NCI-H2196 treated with DMSO at 0.1 percent for 48 hours (cell line): ENCODE results near the gene DEFB126.
"Not testable (repeated sequence)": the region's sequence is repeated elsewhere in the genome, so short reads cannot be mapped to it uniquely, and the experiment has no call there.

ENCODE experiments used
- DNase-seq: peaks from one replicate; lab custom pipeline; 2025; ENCODE audit not compliant: unreplicated experiment; lab: John Stamatoyannopoulos, UW

The DEFB126 gene, protein sequence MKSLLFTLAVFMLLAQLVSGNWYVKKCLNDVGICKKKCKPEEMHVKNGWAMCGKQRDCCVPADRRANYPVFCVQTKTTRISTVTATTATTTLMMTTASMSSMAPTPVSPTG

GRCh38 chr20:142290-142689 lies at the start of gene DEFB126:
DEFB126 (plus strand) TSS chr20:142590; CDS start chr20:142629, 39 bp downstream.
- no peak for DNase-seq

GRCh38 chr20:93641-94040 lies 48.7 kb upstream of the DEFB126 start:
- DNase-seq = no peak

DNA sequence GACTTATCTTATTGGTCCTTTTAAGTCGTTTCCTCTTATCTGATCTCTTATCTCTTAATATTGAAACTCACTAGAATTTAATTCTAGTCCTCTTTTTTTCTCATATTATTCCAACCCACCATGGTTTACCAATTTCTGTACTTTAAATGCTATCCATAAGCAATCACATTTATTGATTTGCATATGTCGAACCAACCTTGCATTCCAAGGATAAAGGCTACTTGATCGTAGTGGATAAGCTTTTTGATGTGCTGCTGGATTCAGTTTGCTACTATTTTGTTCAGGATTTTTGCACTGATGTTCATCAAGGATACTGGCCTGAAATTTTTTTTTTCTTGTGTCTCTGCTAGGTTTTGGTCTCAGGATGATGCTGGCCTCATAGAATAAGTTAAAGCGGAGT lies 47.2 kb upstream of the DEFB126 start:
- DNase-seq = no peak

DNA sequence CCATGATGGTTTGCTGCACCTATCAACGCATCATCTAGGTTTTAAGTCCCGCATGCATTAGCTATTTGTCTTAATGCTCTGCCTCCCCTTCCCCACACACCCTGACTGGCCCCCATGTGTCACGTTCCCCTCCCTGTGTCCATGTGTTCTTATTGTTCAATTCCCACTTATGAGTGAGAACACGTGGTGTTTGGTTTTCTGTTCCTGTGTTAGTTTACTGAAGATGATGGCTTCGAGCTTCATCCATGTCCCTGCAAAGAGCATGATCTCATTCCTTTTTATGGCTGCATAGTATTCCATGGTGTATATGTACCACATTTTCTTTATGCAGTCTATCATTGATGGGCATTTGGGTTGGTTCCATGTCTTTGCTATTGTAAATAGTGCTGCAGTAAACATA lies 44.7 kb upstream of the DEFB126 start:
- DNase-seq = not testable (repeated sequence)

- no peak for DNase-seq
These were observed 40.4 kb upstream of the DEFB126 start for GRCh38 chr20:101975-102374.

- no peak for DNase-seq
These were observed 38.9 kb upstream of the DEFB126 start for GRCh38 chr20:103456-103855.

DNA sequence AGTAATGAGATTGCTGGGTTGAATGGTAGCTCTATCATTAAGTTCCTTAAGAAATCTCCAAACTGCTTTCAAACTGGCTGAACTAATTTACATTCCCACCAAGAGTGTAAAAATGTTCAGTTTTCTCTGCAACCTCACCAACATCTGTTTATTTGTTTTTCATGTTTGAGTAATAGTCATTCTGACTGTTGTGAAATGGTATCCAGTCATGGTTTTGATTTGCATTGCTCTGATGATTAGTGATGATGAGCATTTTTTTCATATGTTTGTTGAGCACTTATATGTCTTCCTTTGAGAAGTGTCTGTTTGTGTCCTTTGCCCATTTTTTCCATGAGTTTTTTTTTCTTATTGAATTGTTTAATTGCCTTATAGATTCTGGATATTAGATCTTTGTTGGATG lies 30.0 kb upstream of the DEFB126 start:
- DNase-seq = no peak

DNA sequence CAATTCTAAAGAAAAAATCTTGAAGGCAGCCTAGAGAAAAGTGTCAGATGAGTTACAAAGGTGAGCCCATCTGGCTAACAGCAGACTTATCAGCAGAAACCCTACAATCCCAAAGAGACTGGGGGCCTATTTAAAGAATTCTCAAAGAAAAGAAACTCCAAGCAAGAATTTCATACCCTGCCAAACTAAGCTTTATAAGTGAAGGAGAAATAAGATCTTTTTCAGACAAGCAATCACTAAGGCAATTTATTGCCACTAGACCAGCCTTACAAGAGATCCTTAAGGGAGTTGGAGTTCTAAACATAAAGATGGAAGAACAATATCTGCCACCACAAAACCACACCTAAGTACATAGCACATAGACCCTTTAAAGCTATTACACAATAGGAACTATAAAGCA lies 24.9 kb upstream of the DEFB126 start:
- no peak for DNase-seq

- DNase-seq = not testable (repeated sequence)
These were observed 12.5 kb upstream of the DEFB126 start for GRCh38 chr20:129786-130323.

DNA sequence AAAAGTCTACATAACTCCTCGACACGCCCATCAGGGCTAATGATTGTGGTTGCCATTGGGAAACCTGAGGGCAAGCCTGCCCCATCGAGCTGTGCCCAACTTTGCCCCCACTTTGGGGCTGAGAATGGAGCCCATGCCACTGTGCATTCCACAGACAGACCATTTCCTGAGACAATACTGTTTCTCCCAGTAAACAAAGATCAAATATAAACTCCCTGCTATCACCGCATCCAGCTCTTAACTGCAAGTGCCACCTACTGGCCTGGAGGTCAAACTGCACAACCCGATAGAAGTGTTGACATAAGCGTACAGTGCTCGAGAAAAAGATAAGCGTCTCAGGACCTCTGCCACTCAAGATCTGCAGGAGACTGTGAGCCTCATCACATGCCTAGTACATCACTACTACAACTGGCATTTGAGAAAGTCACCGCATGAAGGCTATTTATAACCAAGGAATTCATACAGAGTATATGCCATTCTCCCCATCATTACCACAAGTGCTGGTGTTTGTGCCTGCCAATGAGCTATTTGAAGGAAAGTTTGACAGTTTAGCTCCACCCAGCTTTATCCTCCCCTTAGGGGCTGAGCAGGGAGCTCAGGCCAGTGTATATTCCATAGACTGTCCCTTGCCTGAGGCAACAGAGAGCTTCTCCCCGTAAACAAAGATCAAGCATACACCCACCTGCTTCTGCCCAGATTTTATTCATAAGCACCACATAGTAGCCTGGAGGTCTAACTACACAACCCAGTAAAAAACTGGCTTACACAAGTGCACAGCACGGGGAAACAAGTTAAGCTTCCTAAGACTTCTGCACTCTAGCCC lies 4.5 kb upstream of the DEFB126 start:
- DNase-seq = no peak

DNA sequence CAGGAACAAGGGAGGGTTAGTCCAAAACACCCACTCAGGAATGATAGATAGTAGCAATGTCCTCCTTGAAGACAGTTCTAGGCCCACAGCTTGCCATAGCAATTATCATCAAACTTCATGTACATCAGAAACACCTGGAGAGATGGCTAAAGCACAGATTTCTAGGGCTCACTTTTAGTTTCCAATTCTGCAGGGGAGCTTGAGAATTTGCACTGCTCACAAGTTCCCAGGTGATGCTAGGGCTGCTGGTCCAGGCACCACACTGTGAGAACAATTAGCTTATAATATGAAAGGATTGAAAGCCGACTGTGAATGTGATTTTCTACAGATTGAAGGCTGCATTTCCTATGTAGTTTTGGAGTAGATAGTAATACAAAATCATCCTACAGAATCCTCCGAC lies 3.5 kb downstream of the DEFB126 start:
- DNase-seq = no peak

DNA sequence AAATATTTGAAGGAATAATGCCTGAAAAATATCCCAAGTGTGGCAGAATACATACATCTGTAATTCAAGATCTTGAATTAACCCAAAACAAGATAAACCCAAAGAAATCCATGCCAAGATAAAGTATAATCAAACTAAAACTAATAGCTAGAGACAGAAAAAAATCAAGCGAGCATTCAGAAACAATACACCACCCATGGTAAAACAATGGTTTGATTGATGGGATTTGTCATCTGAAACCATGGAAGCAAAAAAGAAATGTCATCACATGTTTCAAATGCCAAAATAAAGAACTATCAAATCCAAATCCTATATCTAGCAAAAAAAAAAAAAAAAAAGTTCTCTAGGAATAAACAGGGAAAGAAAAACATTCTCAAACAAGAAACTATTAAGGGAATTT lies 9.7 kb downstream of the DEFB126 start:
- no peak for DNase-seq

GRCh38 chr20:157154-157553 lies 14.8 kb downstream of the DEFB126 start, which contains the start of gene DEFB127:
DEFB127 (plus strand) TSS chr20:157454; CDS start chr20:157545, 91 bp downstream.
- DNase-seq = no peak

DNA sequence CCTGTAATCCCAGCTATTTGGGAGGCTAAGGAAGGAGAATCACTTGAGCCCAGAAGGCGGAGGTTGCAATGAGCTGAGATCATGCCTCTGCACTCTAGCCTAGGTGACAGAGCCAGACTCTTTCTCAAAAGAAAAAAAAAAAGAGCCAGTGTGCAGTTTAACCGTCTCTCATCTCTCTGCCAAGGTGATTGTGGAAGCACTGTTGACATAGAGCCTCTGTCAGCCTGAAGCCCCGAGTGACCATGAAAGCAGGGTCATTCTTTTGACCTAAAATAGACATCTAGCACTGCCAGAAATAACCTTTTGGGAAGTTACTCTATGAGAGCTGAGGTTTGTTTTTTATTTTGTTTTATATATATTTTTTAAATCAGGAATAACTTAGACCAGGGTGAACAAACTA lies 22.2 kb downstream of the DEFB126 start:
- no peak for DNase-seq

- DNase-seq = no peak
These were observed 26.5 kb downstream of the DEFB126 start for GRCh38 chr20:168876-169275.

GRCh38 chr20:184288-184687 lies 41.9 kb downstream of the DEFB126 start:
- DNase-seq = no peak

- DNase-seq = no peak
These were observed 45.3 kb downstream of the DEFB126 start for GRCh38 chr20:187733-188132.

DNA sequence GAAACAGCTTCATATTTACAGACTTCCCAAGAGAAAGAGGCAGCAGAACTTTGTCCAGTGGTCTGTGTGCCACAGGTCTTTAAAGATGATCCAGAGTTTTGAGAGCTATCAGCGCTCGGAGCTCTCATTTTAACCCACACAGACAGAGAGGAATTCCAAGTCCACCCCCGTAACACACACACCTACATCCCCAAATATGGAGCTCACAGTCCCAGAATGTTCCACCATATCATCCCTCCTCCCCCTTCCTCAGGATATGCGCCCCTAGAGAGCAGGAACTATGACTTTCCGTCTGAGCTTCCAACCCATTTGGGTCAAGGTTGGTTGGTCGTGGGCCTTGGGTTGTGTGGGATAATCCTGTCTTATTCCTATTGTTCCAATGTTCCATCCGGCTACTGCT lies 47.2 kb downstream of the DEFB126 start, which contains the start of gene DEFB128:
TSS of gene DEFB128 (minus strand) at position 101 of the 400 bp plus-strand sequence. CDS start at position 13, 88 bp downstream.
- DNase-seq = no peak
